GM18873 (cell line): ENCODE data around the gene PTPRE.

Source experiments
- ATAC-seq: cut with Tn5 transposase; IDR thresholded peaks from one replicate; pipeline ENCODE4 v1.9.1; 2021; ENCODE audit warnings: mild to moderate bottlenecking, moderate library complexity, moderate number of reproducible peaks; ENCODE audit not compliant: unreplicated experiment, low FRiP score

The PTPRE gene

DNA sequence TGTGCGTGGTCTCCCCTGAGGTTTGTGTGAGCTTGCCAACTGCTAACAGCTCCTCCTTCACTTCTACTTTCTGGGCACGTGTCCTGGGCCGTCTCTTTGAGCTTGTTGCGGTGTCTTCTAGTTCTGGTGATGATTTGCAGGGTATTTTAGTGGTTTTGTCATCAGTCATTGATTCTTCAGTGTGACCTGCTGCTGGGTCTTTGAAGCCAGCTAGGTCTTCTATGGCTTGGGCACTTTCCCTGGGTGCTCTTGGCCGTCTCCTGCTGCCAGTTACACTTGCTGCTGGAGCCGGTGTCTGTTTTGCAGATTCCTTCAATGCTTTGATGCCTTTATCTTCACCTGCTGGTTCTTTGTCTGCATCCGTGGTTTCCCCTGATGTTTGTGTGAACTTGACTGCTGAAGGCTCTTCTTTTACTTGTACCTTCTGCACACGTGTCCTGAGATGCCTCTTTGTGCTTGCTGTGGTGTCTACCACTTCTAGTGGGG is 196.4 kb downstream of the PTPRE start:
- ATAC-seq = no peak

DNA sequence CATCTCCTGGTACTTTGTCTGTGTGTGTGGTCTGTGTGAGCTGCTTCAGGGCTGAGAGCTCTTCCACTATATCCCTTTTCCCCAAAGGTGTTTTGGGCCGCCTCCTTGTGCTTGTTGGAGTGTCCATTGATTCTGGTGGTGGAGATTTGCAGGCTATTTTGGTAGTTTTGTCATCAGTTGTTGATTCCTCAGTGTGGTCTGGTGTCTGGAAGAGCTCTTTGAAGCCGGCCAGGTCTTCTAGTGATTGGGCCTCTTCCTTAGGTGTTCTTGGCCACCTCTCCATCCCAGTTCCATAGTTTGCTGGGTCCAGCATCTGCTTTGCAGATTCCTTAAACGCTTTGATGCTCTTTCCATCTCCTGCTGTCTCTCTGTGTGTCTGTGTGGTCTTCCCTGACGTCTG is 198.5 kb downstream of the PTPRE start:
- ATAC-seq = no peak

DNA sequence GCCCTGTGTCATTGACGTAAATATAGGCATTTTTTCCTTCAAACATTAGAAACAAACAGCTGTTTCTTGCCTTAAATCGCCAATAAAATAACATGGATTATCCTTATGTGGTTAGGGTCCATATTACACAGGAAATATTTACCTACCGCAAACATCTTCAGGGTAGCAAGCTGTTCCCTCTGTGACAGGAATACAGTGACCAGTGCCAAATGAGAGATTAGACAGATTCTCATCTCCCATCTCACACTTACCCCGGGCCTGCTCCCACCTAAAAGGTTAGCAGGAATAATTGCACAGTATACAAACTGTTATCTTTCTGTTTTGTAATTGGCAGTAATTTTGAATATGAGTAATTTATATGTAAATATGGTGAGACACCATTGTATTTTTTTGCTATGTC is 202.8 kb downstream of the PTPRE start:
- no peak for ATAC-seq

DNA sequence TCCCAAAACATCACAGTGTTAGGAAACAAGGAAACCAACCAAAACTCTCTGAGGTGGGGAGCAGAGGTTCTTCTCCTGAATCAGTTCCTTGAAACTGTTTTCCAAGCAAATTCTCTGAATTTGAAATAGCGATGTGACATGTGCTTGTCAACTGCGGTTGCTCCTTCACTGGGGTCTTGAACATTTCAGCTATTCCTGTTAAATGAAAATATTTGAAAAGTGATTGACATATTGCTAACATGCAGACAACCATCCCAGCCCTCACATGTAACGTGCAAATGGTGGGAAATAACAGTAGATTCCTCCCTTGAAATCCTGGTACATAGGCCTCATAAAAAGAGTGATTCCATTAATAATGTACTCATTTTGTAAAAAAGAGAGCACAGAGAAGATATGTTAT is 203.4 kb downstream of the PTPRE start:
- no peak for ATAC-seq

DNA sequence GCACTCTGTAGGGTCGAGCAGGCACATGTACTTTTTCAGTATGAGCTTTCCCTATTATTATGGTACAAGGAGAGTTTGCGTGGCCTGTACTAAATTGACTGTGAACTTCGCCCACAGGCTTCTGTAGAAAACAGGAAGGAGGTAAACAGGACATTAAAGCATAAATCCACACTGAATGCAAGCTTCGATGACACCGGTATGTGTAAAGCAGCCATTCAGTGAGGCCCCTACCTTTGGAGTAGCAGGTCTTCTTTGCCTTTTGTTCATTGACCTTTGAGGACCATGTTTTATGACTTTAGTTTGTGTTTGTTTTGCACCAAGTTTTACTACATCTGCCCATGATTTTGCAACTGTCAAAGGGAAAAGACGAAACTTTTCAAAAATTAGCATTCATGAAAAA is 204.8 kb downstream of the PTPRE start:
- no peak for ATAC-seq

DNA sequence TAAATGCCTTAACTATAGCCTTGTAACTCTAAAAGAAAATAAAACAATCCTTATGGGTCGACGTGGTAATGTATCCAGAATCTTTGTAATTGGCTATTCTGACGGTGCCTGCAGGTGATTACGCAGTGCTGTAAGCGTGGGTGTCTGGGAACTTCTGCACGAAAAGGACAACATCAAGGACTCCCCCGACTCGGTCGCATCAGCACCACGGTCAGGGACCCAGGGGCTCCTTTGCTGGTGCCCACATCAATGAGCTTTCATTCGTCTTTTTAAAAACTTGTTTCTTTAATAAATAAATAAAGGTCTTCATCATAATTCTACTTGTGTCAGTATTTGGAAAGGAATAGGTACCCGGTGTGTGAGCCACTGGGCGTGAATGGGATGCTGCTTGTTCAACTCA is 206.1 kb downstream of the PTPRE start:
- no peak for ATAC-seq

DNA sequence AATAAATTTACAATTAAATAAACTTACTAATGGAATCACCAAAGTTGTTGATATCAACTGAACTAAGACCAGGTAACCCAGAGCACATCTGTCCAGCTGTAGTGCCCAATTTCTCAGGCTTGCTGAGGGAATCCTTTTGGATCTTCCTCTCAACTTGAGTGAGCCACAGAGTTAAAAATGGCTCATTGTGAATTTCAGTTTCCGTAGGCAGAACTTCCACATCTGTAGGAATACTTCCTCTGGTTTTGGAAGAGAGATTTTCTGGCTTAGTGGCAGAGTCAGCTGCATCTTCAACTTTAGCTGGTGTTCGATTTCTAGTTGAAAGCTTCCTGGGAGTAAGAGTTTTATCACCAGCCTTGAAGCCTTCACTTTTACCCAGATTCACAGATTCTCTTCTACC is 208.0 kb downstream of the PTPRE start:
- no peak for ATAC-seq

DNA sequence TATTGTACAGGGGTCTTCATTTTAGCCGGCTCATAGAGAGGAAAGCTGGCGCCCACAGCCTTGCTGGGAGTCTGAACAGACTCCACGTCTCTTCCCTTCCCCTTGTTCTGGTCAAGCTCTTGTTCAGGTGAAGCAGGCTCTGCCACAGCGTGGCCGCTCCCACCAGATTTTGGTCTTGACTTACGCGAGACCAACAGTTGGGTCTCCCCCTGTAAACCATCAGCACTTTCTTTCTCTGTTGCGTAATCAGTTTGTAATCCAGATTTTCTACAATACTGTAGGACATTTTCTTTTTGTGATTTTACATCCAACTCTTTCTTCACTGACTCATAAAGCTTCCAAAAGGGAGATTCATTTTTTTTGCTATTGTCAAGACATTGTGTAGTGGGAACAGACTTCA is 208.5 kb downstream of the PTPRE start:
- ATAC-seq = no peak

DNA sequence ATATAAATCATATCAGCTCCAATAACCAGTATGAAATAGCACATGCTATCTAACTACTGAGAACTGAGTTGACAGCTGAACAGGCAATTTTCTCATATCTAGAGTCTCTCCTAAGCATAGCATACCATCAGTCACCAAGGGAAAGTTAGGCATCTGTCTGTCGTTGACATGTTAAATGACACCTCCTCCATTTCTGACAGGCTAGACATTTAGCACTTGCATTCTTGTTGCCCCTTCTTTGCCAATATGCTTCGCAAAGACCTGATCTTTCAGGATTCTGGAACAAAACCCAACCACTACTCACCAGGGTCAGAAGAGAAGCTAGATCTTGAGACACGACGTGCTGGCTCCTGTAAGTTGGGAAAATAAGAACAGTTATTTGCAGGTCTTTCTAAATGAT is 209.3 kb downstream of the PTPRE start:
- no peak for ATAC-seq

DNA sequence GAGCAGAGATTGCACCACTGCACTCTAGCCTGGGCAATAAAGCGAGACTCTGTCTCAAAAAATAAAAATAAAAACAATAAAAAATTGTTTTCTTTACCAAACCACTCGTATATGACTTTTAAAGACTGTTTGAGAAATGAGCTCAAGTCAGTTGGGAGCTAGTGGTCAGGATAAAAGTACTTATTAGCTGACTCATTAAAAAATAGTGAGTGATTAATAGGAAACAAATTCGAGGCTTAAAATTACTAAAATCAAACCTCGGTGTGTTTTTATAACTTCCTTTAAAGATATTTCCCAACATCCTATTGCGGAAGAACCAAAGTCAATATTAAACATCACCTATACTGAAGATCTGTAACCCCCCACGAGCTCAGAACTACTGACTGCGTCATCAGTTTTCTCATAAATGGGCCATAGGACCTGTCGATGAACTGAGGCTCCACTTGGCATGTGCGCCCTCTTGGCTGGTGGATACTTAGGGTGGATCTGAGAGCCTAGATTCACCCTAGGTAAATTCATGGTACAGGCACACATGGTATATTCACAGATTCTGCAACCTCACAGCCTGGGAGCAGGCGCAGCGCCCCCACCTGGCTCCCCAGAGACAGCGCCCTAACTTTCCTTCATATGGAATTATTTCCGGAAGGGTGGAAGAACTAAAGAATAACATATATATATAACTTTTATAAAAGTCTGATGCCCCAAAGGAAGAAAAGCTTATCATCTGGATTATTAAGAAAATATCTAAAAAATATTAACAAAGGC is 210.1 kb downstream of the PTPRE start:
- ATAC-seq = no peak

DNA sequence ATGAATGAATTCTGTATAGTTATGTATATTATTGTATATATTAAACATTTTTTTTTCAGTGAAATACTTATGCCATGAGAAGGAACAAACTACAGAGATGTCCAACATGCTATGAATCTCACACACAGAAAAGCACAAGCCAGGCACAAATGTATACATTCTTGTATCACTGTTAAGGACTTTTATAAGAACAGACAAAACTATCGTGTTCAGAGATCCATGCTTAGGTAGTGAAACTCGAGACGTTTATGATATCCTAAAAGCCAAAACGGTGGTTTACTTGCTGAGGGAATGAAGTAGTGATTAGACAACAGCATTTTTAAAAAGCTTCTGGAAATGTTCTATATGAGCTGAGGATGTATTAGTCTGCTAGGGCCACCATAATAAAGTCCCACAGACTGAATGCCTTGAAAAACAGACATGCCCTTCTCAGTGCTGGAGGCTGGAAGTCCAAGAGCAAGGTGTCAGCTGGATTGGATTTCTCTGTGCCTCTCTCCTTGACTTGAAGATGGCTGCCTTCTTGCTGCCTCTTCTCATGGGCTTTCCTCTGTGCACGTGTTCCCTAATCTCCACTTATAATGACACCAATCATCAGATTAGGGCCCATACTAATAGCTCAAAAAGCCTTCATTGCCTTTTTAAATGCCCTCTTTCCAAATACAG is 215.0 kb downstream of the PTPRE start:
- no peak for ATAC-seq

DNA sequence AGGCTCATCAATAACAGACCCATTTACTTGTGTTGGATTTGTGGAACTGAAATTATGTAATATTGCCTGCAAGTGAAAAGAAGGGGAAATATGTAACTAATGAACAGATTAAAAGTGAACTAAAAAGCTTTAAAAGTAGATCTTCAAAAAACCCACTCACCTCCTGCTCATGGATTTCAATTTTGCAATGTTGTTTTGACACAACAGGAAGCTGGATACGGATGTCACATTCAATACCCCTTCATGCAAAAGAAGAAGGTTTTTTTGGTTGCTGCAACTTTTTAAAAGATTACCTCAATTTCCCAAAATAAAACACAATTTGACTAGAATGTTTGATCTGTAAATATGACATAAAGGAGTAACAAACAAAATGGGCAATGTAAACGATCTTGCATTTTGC is 216.0 kb downstream of the PTPRE start:
- no peak for ATAC-seq

DNA sequence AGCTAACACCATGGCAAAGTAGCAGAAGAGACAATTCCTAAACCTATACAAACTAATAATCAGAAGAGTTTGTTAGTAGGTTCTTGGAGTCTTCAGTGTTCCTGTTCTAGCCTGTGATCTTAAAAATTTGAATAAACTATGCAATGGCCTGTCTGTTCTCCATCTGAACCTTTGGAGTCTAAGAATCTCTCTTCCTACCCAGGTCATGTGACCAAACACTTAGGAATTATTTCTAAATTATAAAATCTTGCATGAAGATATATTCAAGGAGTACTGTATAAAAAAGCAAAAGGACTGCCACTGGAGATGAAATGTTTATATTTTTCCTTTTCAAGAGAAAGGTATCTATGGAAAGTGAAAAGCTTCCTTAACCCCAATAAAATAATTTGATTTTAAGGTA is 216.9 kb downstream of the PTPRE start:
- ATAC-seq = no peak

DNA sequence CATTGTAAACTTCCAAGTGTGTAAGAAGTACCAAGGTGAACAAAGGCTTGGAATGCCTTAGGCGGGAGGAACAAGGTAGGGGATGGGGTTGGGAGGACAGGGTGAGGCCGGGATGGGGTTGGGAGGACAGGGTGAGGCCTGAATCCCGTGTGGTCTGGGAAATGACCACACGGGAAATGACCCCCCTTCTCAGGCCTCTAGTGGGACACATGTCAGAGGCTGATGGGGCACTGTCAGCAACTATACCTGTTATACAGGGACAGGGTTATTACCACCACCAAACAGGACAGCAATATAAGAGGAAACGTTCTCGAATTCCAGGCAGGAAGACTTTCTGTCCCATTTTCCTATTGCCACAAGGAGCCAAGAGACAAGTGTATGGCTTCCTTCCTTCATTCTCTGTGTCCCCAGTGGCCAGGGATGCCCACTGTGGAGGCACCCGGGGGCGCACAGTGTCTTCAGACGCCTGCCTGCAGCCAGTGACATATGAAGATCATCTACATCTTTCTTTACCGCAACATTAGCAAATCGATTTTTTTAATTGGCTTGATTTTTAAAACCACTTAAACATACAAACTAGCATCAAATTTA is 218.0 kb downstream of the PTPRE start:
- no peak for ATAC-seq

DNA sequence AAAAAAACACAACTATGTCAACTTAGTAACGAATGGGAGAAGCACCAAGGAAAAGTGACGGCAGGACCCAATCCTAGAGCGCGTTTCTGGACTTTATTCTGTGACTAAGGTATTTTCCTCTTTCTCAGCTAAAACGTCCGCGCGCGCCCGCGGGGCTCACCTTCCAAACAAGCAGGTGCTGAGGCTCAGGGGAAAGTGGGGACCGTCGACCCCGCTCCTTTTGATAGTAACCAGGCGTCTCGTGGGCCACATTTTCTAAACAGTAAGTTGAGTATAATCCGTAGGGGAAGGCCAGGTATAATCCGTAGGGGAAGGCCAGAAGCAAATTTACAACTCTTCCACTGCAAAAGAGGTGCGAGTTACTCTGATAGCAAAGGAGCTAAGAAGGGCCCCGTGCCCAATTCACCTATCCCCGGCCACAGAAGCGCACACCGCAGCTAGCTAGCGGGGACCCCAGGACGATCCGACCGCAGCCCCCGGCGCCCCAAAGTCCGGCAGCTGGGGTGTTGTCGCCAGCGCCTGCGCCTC is 218.6 kb downstream of the PTPRE start:
- ATAC-seq = no peak

DNA sequence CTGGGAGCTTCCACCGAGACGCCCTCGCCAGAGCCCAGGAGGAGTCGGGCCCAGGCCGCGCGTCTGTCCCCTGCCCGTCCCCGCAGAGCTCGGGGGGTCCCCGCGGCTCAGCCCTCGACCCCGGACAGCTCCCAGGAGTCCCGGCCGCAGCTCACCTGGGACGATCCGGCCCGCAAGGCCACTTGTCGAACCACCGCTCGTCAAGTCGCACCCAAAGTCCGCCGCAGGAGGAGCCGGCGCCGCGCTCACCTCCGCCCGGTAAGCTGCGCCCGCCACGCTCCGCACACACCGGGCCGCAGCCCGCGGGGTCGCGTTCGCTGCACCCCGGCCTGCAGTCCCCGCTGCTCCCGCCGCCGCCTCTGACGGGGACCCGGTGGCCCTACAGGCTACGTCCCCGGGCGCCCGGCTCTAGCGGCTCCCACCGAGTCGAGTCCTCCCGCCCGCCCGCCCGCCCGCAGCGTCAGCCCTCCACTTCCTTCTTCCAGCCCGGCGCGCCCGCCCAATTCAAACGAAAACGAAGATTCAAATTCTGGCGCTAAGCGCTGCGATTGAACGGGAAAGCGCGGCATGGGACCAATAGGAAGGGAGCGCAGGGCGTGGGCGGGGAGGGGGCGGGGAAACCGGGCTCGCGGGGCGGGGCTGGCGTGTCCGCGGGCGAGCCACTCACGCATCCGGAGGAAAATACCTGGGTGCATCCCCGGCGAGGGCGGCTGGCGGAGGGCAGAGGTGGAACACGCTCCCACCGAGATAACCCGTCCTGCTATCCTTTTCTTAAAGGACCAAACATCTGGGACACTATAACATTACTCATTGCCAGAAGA is 219.3 kb downstream of the PTPRE start, which contains the start of gene MKI67:
Gene MKI67 (minus strand): TSS at position 480 of the 821 bp plus-strand sequence. CDS start 756 bp downstream, outside the sequence.
- ATAC-seq = peak; percentile 73

DNA sequence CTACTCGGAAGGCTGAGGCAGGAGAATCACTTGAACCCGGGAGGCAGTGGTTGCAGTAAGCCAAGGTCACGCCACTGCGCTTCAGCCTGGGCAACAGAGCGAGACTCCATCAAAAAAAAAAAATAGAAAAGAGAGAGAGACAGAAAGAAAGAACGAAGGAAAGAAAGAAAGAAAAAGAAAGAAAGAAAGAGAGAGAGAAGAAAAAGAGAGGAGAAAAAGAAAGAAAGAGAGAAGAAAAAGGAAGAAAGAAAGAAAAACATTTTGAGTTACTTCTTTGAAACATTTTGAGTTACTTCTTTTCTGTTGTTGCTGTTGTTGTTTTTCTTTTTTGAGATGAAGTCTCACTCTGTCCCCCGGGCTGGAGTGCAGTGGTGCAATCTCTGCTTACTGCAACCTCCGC is 221.7 kb downstream of the PTPRE start:
- ATAC-seq = no peak

DNA sequence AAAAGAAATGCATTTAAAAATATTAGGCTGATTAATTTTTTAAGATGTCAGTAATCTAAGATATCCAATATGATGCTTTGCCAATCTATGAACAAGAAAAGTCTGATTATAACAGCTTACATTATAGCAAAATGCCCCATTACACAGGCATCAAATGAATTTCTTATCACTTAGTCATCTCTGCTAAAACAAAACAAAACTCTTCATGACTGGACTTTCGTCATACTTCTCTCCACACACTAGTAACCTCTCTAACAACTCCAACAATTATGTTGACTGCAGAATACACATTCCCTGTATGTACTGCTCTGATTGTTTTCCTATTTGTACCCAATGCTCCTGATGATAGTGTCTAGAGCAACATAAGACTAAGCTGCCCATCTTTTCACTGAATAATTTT is 223.1 kb downstream of the PTPRE start:
- ATAC-seq = no peak
